K562 (cell line): ENCODE results near the gene TIMM23. TPM values are rescaled to one million over a fixed set of nuclear protein-coding genes. Genes with fewer than 3 reads are reported as not detected.

Source experiments
- ATF2 ChIP-seq: sonication (generic); formaldehyde crosslinking; IDR thresholded peaks from 2 replicates; pipeline ENCODE4 v1.8.1; 2022; ENCODE audit warnings: missing genetic modification reagents
- CCAR2 ChIP-seq: fragments of 200-400 bp; formaldehyde crosslinking; IDR thresholded peaks from 2 replicates; pipeline ENCODE4 v1.6.1; 2017; ENCODE audit warnings: mild to moderate bottlenecking, low read depth, low read length
- CGGBP1 ChIP-seq: fragments of 250-450 bp; sonication (Bioruptor Pico); IDR thresholded peaks from 2 replicates; pipeline ENCODE4 v1.9.0; 2021; ENCODE audit warnings: mild to moderate bottlenecking
- FOXJ3 ChIP-seq: sonication (generic); formaldehyde crosslinking; IDR thresholded peaks from 2 replicates; pipeline ENCODE4 v1.4.0; 2020; ENCODE audit warnings: mild to moderate bottlenecking, missing genetic modification reagents
- FOXM1 ChIP-seq, 2 experiments: fragments of 450-650 bp in 1 of 2; sonication (generic) in 1 of 2; formaldehyde crosslinking in 1 of 2; IDR thresholded peaks; 2 replicates each; pipeline versions ENCODE4 v1.6.1 to v1.9.0; 2017 to 2022; ENCODE audit warnings: low read depth in 2 of 2, mild to moderate bottlenecking in 2 of 2, missing genetic modification reagents in 1 of 2, moderate library complexity in 1 of 2
- MTA3 ChIP-seq: fragments of 450-650 bp; formaldehyde crosslinking; IDR thresholded peaks from 2 replicates; pipeline ENCODE4 v1.6.1; 2017; ENCODE audit warnings: mild to moderate bottlenecking, borderline replicate concordance
- MXD1 ChIP-seq: fragments of 250-450 bp; sonication (Bioruptor Pico); IDR thresholded peaks from 2 replicates; pipeline ENCODE4 v1.8.0; 2021; ENCODE audit warnings: borderline replicate concordance, mild to moderate bottlenecking, moderate library complexity; ENCODE audit not compliant: poor library complexity, severe bottlenecking
- MYC ChIP-seq, 2 experiments: fragments of 250-450 bp in 1 of 2; sonication (Bioruptor Pico) in 1 of 2; IDR thresholded peaks; 2 replicates each; pipeline versions ENCODE4 v1.5.1 to v1.6.1; 2012 to 2021; ENCODE audit warnings: low read depth in 2 of 2, borderline replicate concordance in 1 of 2, improper control_type of control experiment in 1 of 2, low read length in 1 of 2, mild to moderate bottlenecking in 1 of 2, moderate library complexity in 1 of 2
- RFX5 ChIP-seq: IDR thresholded peaks from 2 replicates; pipeline ENCODE4 v1.6.1; 2011; ENCODE audit warnings: low read depth, mild to moderate bottlenecking, improper control_type of control experiment, low read length
- SMARCA5 ChIP-seq: fragments of 450-650 bp; IDR thresholded peaks from 2 replicates; pipeline ENCODE4 v1.6.1; 2016
- SREBF2 ChIP-seq: sonication (generic); formaldehyde crosslinking; IDR thresholded peaks from 2 replicates; pipeline ENCODE4 v1.4.0; 2020; ENCODE audit warnings: mild to moderate bottlenecking, missing genetic modification reagents
- STAT6 ChIP-seq: sonication (generic); formaldehyde crosslinking; IDR thresholded peaks from 2 replicates; pipeline ENCODE4 v1.8.1; 2023; ENCODE audit warnings: mild to moderate bottlenecking, missing genetic modification reagents
- TFAP4 ChIP-seq: sonication (generic); formaldehyde crosslinking; IDR thresholded peaks from 2 replicates; pipeline ENCODE4 v1.8.0; 2022; ENCODE audit warnings: missing genetic modification reagents, mild to moderate bottlenecking, moderate library complexity, borderline replicate concordance
- UBTF ChIP-seq, 2 experiments: IDR thresholded peaks; 2 replicates each; pipeline ENCODE4 v1.6.1; 2012; ENCODE audit warnings: improper control_type of control experiment in 2 of 2, low read depth in 2 of 2, low read length in 2 of 2, borderline replicate concordance in 1 of 2
- YBX1 ChIP-seq: fragments of 450-650 bp; IDR thresholded peaks from 2 replicates; pipeline ENCODE4 v1.7.1; 2016; ENCODE audit warnings: mild to moderate bottlenecking
- ZC3H8 ChIP-seq: fragments of 450-650 bp; IDR thresholded peaks from 2 replicates; pipeline ENCODE4 v1.6.1; 2017
- ZNF384 ChIP-seq: IDR thresholded peaks from 2 replicates; pipeline ENCODE4 v1.6.1; 2012; ENCODE audit warnings: low read depth, low read length, improper control_type of control experiment
- polyA plus RNA-seq, 8 experiments: library from polyadenylated mRNA; depleted of rRNA in 4 of 8; stranded (reverse) in 5 of 8; unstranded in 3 of 8; fragments of >200 nt; fragmentation: Nextera tagmentation in 2 of 8; fragmentation: Illumina TruSeq in 1 of 8; extraction: Ambion mirVana in 2 of 8; extraction: Trizol in 1 of 8; gene quantifications; 2 replicates each; pipeline versions ENCODE4 v1.2.1 to v1.2.3, GENCODE V29; 2011 to 2014; ENCODE audit warnings: inconsistent platforms in 1 of 8, missing spikeins in 1 of 8
- total RNA-seq, 7 experiments: library from RNA; depleted of rRNA in 6 of 7; stranded (reverse); fragments of >200 nt in 6 of 7; fragmentation: Illumina TruSeq in 2 of 7; extraction: Trizol in 2 of 7; gene quantifications; 2 replicates each; pipeline versions ENCODE4 v1.2.1 to v1.2.3, GENCODE V29; 2011 to 2021; ENCODE audit warnings: low replicate concordance in 1 of 7

Gene TIMM23
- total and polyA plus RNA-seq, 9 of the 15 experiments (the other 6 are each of a cell fraction or from before 2014, with no cell fraction given), result 148 to 280 (median 183) TPM

GRCh38 chr10:46030091-46030937 is 58.0 kb downstream of the TIMM23 start, which contains the start of gene NCOA4 (continued):
- TF ChIP-seq CGGBP1 (CRISPR knock-in tag), result no peak
- no peak for TF ChIP-seq ZC3H8
- peak; percentile 53; the same call in 1 of the 2 replicates for TF ChIP-seq TFAP4
- TF ChIP-seq FOXJ3 (CRISPR knock-in tag), result no peak
- no peak for TF ChIP-seq FOXM1 (IDR thresholded peaks at IDR 0.05; ENCODE audit: low read depth)
- TF ChIP-seq FOXM1 (CRISPR knock-in tag; IDR thresholded peaks at IDR 0.05; ENCODE audit: low read depth), result no peak
- no peak for TF ChIP-seq YBX1
- TF ChIP-seq RFX5, result no peak
- peak; percentile 29; the same call in 1 of the 2 replicates for TF ChIP-seq MYC (IDR thresholded peaks at IDR 0.05; ENCODE audit: low read depth, low read length)
- TF ChIP-seq MYC (CRISPR knock-in tag; IDR thresholded peaks at IDR 0.05; ENCODE audit: borderline replicate concordance, low read depth), result peak; percentile 33; the same call in 1 of the 2 replicates
- peak; percentile 82 to 95; a peak in 2 of 4 replicates for TF ChIP-seq UBTF (IDR thresholded peaks at IDR 0.05; ENCODE audit: borderline replicate concordance in 1 of 2, low read depth in 2 of 2, low read length in 2 of 2)
- TF ChIP-seq STAT6, result peak; percentile 44; the same call in 1 of the 2 replicates
- TF ChIP-seq SMARCA5, result no peak; the same call in 1 of the 2 replicates
- no peak for TF ChIP-seq ZNF384
- peak; percentile 59; the same call in 1 of the 2 replicates for TF ChIP-seq MTA3
- no peak for TF ChIP-seq ATF2 (CRISPR knock-in tag)
- TF ChIP-seq CCAR2, result no peak
- no peak for TF ChIP-seq MXD1 (CRISPR knock-in tag)
- TF ChIP-seq SREBF2 (CRISPR knock-in tag), result no peak
